Thyroid gland (tissue), 4 donors: ENCODE measurements around the gene GGNBP2.

Experiments used
- CTCF ChIP-seq, 6 experiments: fragments of 200-600 bp in 3 of 6; fragments of 450-650 bp in 3 of 6; sonication (generic) in 3 of 6; IDR thresholded peaks; one replicate each; pipeline ENCODE4 v1.5.1; 2016 to 2019; ENCODE audit warnings: antibody characterized with exemption in 6 of 6, mild to moderate bottlenecking in 2 of 6, inconsistent platforms in 1 of 6, moderate library complexity in 1 of 6
- POLR2A ChIP-seq, 2 donors: fragments of 450-650 bp; IDR thresholded peaks; one replicate each; pipeline ENCODE4 v1.6.1; 2017; ENCODE audit warnings: antibody characterized with exemption in 2 of 2, mild to moderate bottlenecking in 2 of 2, moderate library complexity in 1 of 2

GRCh38 chr17:36628576-36628975, 83.9 kb downstream of the GGNBP2 start:
- TF ChIP-seq CTCF (IDR thresholded peaks at IDR 0.05) (no peak), POLR2A (IDR thresholded peaks at IDR 0.05) (no peak)
